ENCODE data around the gene CCDC24. TPM values are rescaled to one million over a fixed set of nuclear protein-coding genes. Genes with fewer than 3 reads are reported as not detected.

CCDC24 gene
- total RNA-seq, 5 donors from 2014 or later (not counting 1 experiment from before 2014, with no cell fraction given): 0.50 to 4.3 (median 1.7) TPM

- Mint-ChIP-seq H3K27me3 (no peaks in the 10 kb centered on the region), H3K36me3 (no peaks in the 10 kb centered on the region), H3K27ac (no peak overlapping the region), H3K4me3 (no peak overlapping the region), H3K9me3 (no peaks in the 10 kb centered on the region), H3K4me1 (peaks cover 7 to 22% (median 12%) of the 10 kb centered on the region in 3 donors)
- WGBS (ENCODE audit: insufficient coverage): 75% methylated on average over 1 of the region's 3 CpGs
- Histone ChIP-seq H3K27ac (ENCODE audit: low read length) (no peak overlapping the region), H3K4me1 (ENCODE audit: control insufficient read depth in 1 of 2, extremely low read depth in 1 of 2, insufficient read depth in 2 of 2, low read length in 2 of 2) (peaks cover 5 to 14% of the 10 kb centered on the region in 2 experiments), H3K9me3 (no peaks in the 10 kb centered on the region), H3K4me3 (ENCODE audit: control insufficient read depth in 1 of 2, extremely low read depth in 1 of 2, low read length in 1 of 2) (no peak overlapping the region), H3K27me3 (replicated peaks in 1 of 2; ENCODE audit: control insufficient read depth in 2 of 2, extremely low read depth in 1 of 2, insufficient read depth in 2 of 2, low read length in 1 of 2) (peaks cover 0 to 24% of the 10 kb centered on the region in 2 experiments), H3K36me3 (ENCODE audit: control insufficient read depth in 2 of 2, extremely low read depth in 1 of 2, insufficient read depth in 1 of 2, low read length in 1 of 2) (no peaks in the 10 kb centered on the region)
- ATAC-seq (replicated peaks in 1 of 4) (no peak), DNase-seq (no peak)
- ChIA-PET CTCF (interaction anchor here in 1 of 2 donors (0.6 kb wide), 1 partner anchor 31 kb away, joined by 4 read pairs; no protein-coding TSS in a partner anchor), POLR2A (no interaction called here)
Observed at GRCh38 chr1:44015206-44015605, 23.8 kb downstream of the CCDC24 start.

- ChIA-PET POLR2A (interaction anchor here in 1 of 2 donors (0.5 kb wide), 1 partner anchor 1733 kb away, joined by 6 read pairs; no protein-coding TSS in a partner anchor), CTCF (no interaction called here)
- no peak overlapping the region for H3K27ac ChIP-seq (ENCODE audit: low read length)
- WGBS (ENCODE audit: insufficient coverage): 87% methylated on average over 11 of the region's 20 CpGs
- ATAC-seq (replicated peaks in 1 of 4) (no peak), DNase-seq (no peak)
- no peaks in the 10 kb centered on the region for H3K9me3 ChIP-seq
- no peak overlapping the region for H3K4me3 ChIP-seq (ENCODE audit: control insufficient read depth in 1 of 2, extremely low read depth in 1 of 2, low read length in 1 of 2)
- Mint-ChIP-seq H3K4me3 (no peak overlapping the region), H3K27ac (no peak overlapping the region), H3K27me3 (no peaks in the 10 kb centered on the region), H3K36me3 (no peaks in the 10 kb centered on the region), H3K4me1 (peaks cover 7 to 22% (median 12%) of the 10 kb centered on the region in 3 donors), H3K9me3 (no peaks in the 10 kb centered on the region)
- peaks cover 0 to 24% of the 10 kb centered on the region in 2 experiments for H3K27me3 ChIP-seq (replicated peaks in 1 of 2; ENCODE audit: control insufficient read depth in 2 of 2, extremely low read depth in 1 of 2, insufficient read depth in 2 of 2, low read length in 1 of 2)
- H3K36me3 ChIP-seq (ENCODE audit: control insufficient read depth in 2 of 2, extremely low read depth in 1 of 2, insufficient read depth in 1 of 2, low read length in 1 of 2): no peaks in the 10 kb centered on the region
- H3K4me1 ChIP-seq (ENCODE audit: control insufficient read depth in 1 of 2, extremely low read depth in 1 of 2, insufficient read depth in 2 of 2, low read length in 2 of 2): peaks cover 5 to 14% of the 10 kb centered on the region in 2 experiments
Observed at GRCh38 chr1:44016041-44016889, 24.9 kb downstream of the CCDC24 start.

- 94% methylated on average over 14 of the region's 20 CpGs for WGBS (ENCODE audit: insufficient coverage)
- POLR2A ChIA-PET: no interaction called here
- no peak overlapping the region for H3K27ac ChIP-seq (ENCODE audit: low read length)
- H3K36me3 Mint-ChIP-seq: no peaks in the 10 kb centered on the region
- no peaks in the 10 kb centered on the region for H3K9me3 ChIP-seq
- DNase-seq: no peak
- H3K27me3 ChIP-seq (replicated peaks in 1 of 2; ENCODE audit: control insufficient read depth in 2 of 2, extremely low read depth in 1 of 2, insufficient read depth in 2 of 2, low read length in 1 of 2): peaks cover 0 to 24% of the 10 kb centered on the region in 2 experiments
- H3K9me3 Mint-ChIP-seq: no peaks in the 10 kb centered on the region
- H3K36me3 ChIP-seq (ENCODE audit: control insufficient read depth in 2 of 2, extremely low read depth in 1 of 2, insufficient read depth in 1 of 2, low read length in 1 of 2): no peaks in the 10 kb centered on the region
- no peak overlapping the region for H3K27ac Mint-ChIP-seq
- no peak overlapping the region for H3K4me3 Mint-ChIP-seq
- no peak overlapping the region for H3K4me3 ChIP-seq (ENCODE audit: control insufficient read depth in 1 of 2, extremely low read depth in 1 of 2, low read length in 1 of 2)
- CTCF ChIA-PET: no interaction called here
- H3K4me1 ChIP-seq (ENCODE audit: control insufficient read depth in 1 of 2, extremely low read depth in 1 of 2, insufficient read depth in 2 of 2, low read length in 2 of 2): peaks cover 5 to 14% of the 10 kb centered on the region in 2 experiments
- H3K27me3 Mint-ChIP-seq: no peaks in the 10 kb centered on the region
- no peak for ATAC-seq (replicated peaks in 1 of 4)
- H3K4me1 Mint-ChIP-seq: peaks cover 7 to 22% (median 12%) of the 10 kb centered on the region in 3 donors
Observed at GRCh38 chr1:44016890-44017400, 25.5 kb downstream of the CCDC24 start.

GRCh38 chr1:44019466-44019948 is 28.1 kb downstream of the CCDC24 start:
- no peak overlapping the region for H3K4me3 Mint-ChIP-seq
- 88% methylated on average over 10 of the region's 13 CpGs for WGBS (ENCODE audit: insufficient coverage)
- Histone ChIP-seq H3K27me3 (replicated peaks in 1 of 2; ENCODE audit: control insufficient read depth in 2 of 2, extremely low read depth in 1 of 2, insufficient read depth in 2 of 2, low read length in 1 of 2) (peaks cover 0 to 26% of the 10 kb centered on the region in 2 experiments), H3K4me1 (ENCODE audit: control insufficient read depth in 1 of 2, extremely low read depth in 1 of 2, insufficient read depth in 2 of 2, low read length in 2 of 2) (no peaks in the 10 kb centered on the region), H3K27ac (ENCODE audit: low read length) (no peak overlapping the region), H3K4me3 (ENCODE audit: control insufficient read depth in 1 of 2, extremely low read depth in 1 of 2, low read length in 1 of 2) (no peak overlapping the region), H3K9me3 (no peaks in the 10 kb centered on the region), H3K36me3 (ENCODE audit: control insufficient read depth in 2 of 2, extremely low read depth in 1 of 2, insufficient read depth in 1 of 2, low read length in 1 of 2) (no peaks in the 10 kb centered on the region)
- no peak for ATAC-seq (replicated peaks in 1 of 4)
- H3K27ac Mint-ChIP-seq: no peak overlapping the region
- H3K27me3 Mint-ChIP-seq: no peaks in the 10 kb centered on the region
- DNase-seq: no peak
- POLR2A ChIA-PET: no interaction called here
- H3K4me1 Mint-ChIP-seq: peaks cover 0 to 2% (median 0%) of the 10 kb centered on the region in 3 donors
- H3K36me3 Mint-ChIP-seq: no peaks in the 10 kb centered on the region
- CTCF ChIA-PET: interaction anchor here in 1 of 2 donors (0.5 kb wide), 1 partner anchor 12 kb away, joined by 6 read pairs; no protein-coding TSS in a partner anchor
- no peaks in the 10 kb centered on the region for H3K9me3 Mint-ChIP-seq

GRCh38 chr1:44020464-44020863 is 29.1 kb downstream of the CCDC24 start:
- Mint-ChIP-seq H3K36me3 (no peaks in the 10 kb centered on the region), H3K4me1 (no peaks in the 10 kb centered on the region), H3K4me3 (no peak overlapping the region), H3K9me3 (no peaks in the 10 kb centered on the region), H3K27ac (no peak overlapping the region), H3K27me3 (no peaks in the 10 kb centered on the region)
- H3K27me3 ChIP-seq (replicated peaks in 1 of 2; ENCODE audit: control insufficient read depth in 2 of 2, extremely low read depth in 1 of 2, insufficient read depth in 2 of 2, low read length in 1 of 2): peaks cover 0 to 24% of the 10 kb centered on the region in 2 experiments
- ATAC-seq (replicated peaks in 1 of 4): no peak
- POLR2A ChIA-PET: no interaction called here
- H3K27ac ChIP-seq (ENCODE audit: low read length): no peak overlapping the region
- no peaks in the 10 kb centered on the region for H3K4me1 ChIP-seq (ENCODE audit: control insufficient read depth in 1 of 2, extremely low read depth in 1 of 2, insufficient read depth in 2 of 2, low read length in 2 of 2)
- no peaks in the 10 kb centered on the region for H3K36me3 ChIP-seq (ENCODE audit: control insufficient read depth in 2 of 2, extremely low read depth in 1 of 2, insufficient read depth in 1 of 2, low read length in 1 of 2)
- no peak for DNase-seq
- H3K9me3 ChIP-seq: no peaks in the 10 kb centered on the region
- H3K4me3 ChIP-seq (ENCODE audit: control insufficient read depth in 1 of 2, extremely low read depth in 1 of 2, low read length in 1 of 2): no peak overlapping the region
- 84% methylated on average over 6 of the region's 6 CpGs for WGBS (ENCODE audit: insufficient coverage)
- CTCF ChIA-PET: no interaction called here

- ATAC-seq (replicated peaks in 1 of 4) (no peak), DNase-seq (no peak)
- peaks cover 0 to 17% of the 10 kb centered on the region in 2 experiments for H3K27me3 ChIP-seq (replicated peaks in 1 of 2; ENCODE audit: control insufficient read depth in 2 of 2, extremely low read depth in 1 of 2, insufficient read depth in 2 of 2, low read length in 1 of 2)
- no peaks in the 10 kb centered on the region for H3K4me1 ChIP-seq (ENCODE audit: control insufficient read depth in 1 of 2, extremely low read depth in 1 of 2, insufficient read depth in 2 of 2, low read length in 2 of 2)
- no peaks in the 10 kb centered on the region for H3K9me3 ChIP-seq
- H3K36me3 ChIP-seq (ENCODE audit: control insufficient read depth in 2 of 2, extremely low read depth in 1 of 2, insufficient read depth in 1 of 2, low read length in 1 of 2): no peaks in the 10 kb centered on the region
- Mint-ChIP-seq H3K4me1 (no peaks in the 10 kb centered on the region), H3K27me3 (no peaks in the 10 kb centered on the region), H3K4me3 (no peak overlapping the region), H3K9me3 (no peaks in the 10 kb centered on the region), H3K27ac (no peak overlapping the region), H3K36me3 (no peaks in the 10 kb centered on the region)
- POLR2A ChIA-PET: no interaction called here
- CTCF ChIA-PET: interaction anchor here in 1 of 2 donors (0.7 kb wide), 1 partner anchor 15 kb away, joined by 3 read pairs; no protein-coding TSS in a partner anchor
- no peak overlapping the region for H3K4me3 ChIP-seq (ENCODE audit: control insufficient read depth in 1 of 2, extremely low read depth in 1 of 2, low read length in 1 of 2)
- no peak overlapping the region for H3K27ac ChIP-seq (ENCODE audit: low read length)
- 81% methylated on average over 8 of the region's 8 CpGs for WGBS (ENCODE audit: insufficient coverage)
Observed at GRCh38 chr1:44021156-44021555, 29.8 kb downstream of the CCDC24 start.
